Measurements from ENCODE around the gene ANKMY1.

Gene ANKMY1

GRCh38 chr2:240578488-240578887 is 20.7 kb upstream of the ANKMY1 start:
- Histone ChIP-seq H3K27ac (ENCODE audit: extremely low read depth, low read depth, low read length) (no peak overlapping the region), H3K9me3 (ENCODE audit: control insufficient read depth, insufficient read depth, low read depth, low read length) (no peaks in the 10 kb centered on the region), H3K36me3 (ENCODE audit: control insufficient read depth in 2 of 2, insufficient read depth in 1 of 2, low read length in 2 of 2) (peaks cover 0 to 53% of the 10 kb centered on the region in 2 experiments; a peak in 1 of 3 replicates), H3K4me1 (ENCODE audit: control insufficient read depth, insufficient read depth, low read length) (peaks cover 7% of the 10 kb centered on the region), H3K4me3 (ENCODE audit: low read depth, low read length) (no peak overlapping the region)
- POLR2A ChIA-PET: interaction anchor here (0.6 to 2.2 kb wide), 3 partner anchors 8 to 12 kb away, joined by 3 to 16 read pairs (median 7); partner anchors contain the start of gene CAPN10
- TF ChIP-seq RBAK (tag by site-specific recombination; IDR thresholded peaks at IDR 0.05) (no peak), GLI2 (tag by site-specific recombination; IDR thresholded peaks at IDR 0.05; ENCODE audit: borderline replicate concordance, low read depth) (no peak), ZIC2 (tag by site-specific recombination; IDR thresholded peaks at IDR 0.05) (no peak), KLF17 (tag by site-specific recombination; IDR thresholded peaks at IDR 0.05) (no peak), ZBTB8A (tag by site-specific recombination; IDR thresholded peaks at IDR 0.05) (no peak), ZNF473 (tag by site-specific recombination; IDR thresholded peaks at IDR 0.05) (no peak), ZBTB48 (tag by site-specific recombination; IDR thresholded peaks at IDR 0.05) (no peak)
- CTCF ChIA-PET: interaction anchor here (0.5 to 3.9 kb wide), 3 partner anchors 13 to 262 kb away, joined by 3 to 33 read pairs (median 3); no protein-coding TSS in a partner anchor

- Histone ChIP-seq H3K4me1 (ENCODE audit: control insufficient read depth, insufficient read depth, low read length) (peaks cover 7% of the 10 kb centered on the region), H3K36me3 (ENCODE audit: control insufficient read depth in 2 of 2, insufficient read depth in 1 of 2, low read length in 2 of 2) (peaks cover 0 to 49% of the 10 kb centered on the region in 2 experiments; a peak in 1 of 3 replicates), H3K9me3 (ENCODE audit: control insufficient read depth, insufficient read depth, low read depth, low read length) (no peaks in the 10 kb centered on the region), H3K27ac (ENCODE audit: extremely low read depth, low read depth, low read length) (no peak overlapping the region), H3K4me3 (ENCODE audit: low read depth, low read length) (no peak overlapping the region)
- TF ChIP-seq ZNF792 (tag by site-specific recombination; IDR thresholded peaks at IDR 0.05) (no peak), KLF10 (tag by site-specific recombination; IDR thresholded peaks at IDR 0.05) (no peak), ZNF280C (tag by site-specific recombination; IDR thresholded peaks at IDR 0.05) (no peak), YY2 (tag by site-specific recombination; IDR thresholded peaks at IDR 0.05) (no peak), ZNF488 (tag by site-specific recombination; IDR thresholded peaks at IDR 0.05) (no peak), ZBTB10 (tag by site-specific recombination; IDR thresholded peaks at IDR 0.05) (no peak), ZBTB48 (tag by site-specific recombination; IDR thresholded peaks at IDR 0.05) (no peak), ZEB2 (tag by site-specific recombination; IDR thresholded peaks at IDR 0.05) (no peak)
- CTCF ChIA-PET: interaction anchor here (0.5 to 0.7 kb wide), 2 partner anchors 15 to 262 kb away, joined by 3 read pairs; no protein-coding TSS in a partner anchor
- POLR2A ChIA-PET: interaction anchor here (0.6 to 2.2 kb wide), 3 partner anchors 9 to 12 kb away, joined by 3 to 16 read pairs (median 7); partner anchors contain the start of gene CAPN10
These were observed 20.3 kb upstream of the ANKMY1 start for GRCh38 chr2:240578110-240578450.

Measured in HEK293 (cell line).